Fibroblast of the aortic adventitia (primary cell): ENCODE data around the gene POFUT2. TPM values are rescaled to one million over a fixed set of nuclear protein-coding genes. Genes with fewer than 3 reads are reported as not detected.

Experiments
- DNase-seq: peaks from one replicate; pipeline ENCODE4 v3.0.0-alpha.2; 2010; ENCODE audit warnings: low read depth
- H3K4me3 ChIP-seq: 2 replicates; pipeline ENCODE4 v1.5.1; 2011; ENCODE audit warnings: low read depth, mild to moderate bottlenecking, control low read depth, low read length, moderate library complexity
- CTCF ChIP-seq: IDR thresholded peaks from 2 replicates; pipeline ENCODE4 v1.5.1; 2011; ENCODE audit warnings: mild to moderate bottlenecking, low read length, control low read depth, inconsistent platforms; ENCODE audit not compliant: insufficient read depth
- total RNA-seq: library from RNA; depleted of rRNA; stranded (reverse); fragments of >200 nt; gene quantifications from 2 replicates; pipeline ENCODE4 v1.2.3, GENCODE V29; 2012; ENCODE audit warnings: low replicate concordance

Gene POFUT2
- 23.8 and 48.6 TPM in 2 replicates for total RNA-seq

- H3K4me3 ChIP-seq = peak within 1 kb of the TSS; percentile 82
- TF ChIP-seq CTCF = no peak
- DNase-seq = peak; percentile 94
These were observed at the start of gene POFUT2 for GRCh38 chr21:45287438-45288391. TSS of gene POFUT2 (minus strand) at chr21:45287895. CDS start at chr21:45287871, 24 bp downstream.

- TF ChIP-seq CTCF = no peak
- no peak overlapping the region for H3K4me3 ChIP-seq
- no peak for DNase-seq
These were observed 49.2 kb upstream of the POFUT2 start for GRCh38 chr21:45336870-45337269.

- DNase-seq = no peak
- no peak for TF ChIP-seq CTCF
- H3K4me3 ChIP-seq = no peak overlapping the region
These were observed 48.8 kb upstream of the POFUT2 start for GRCh38 chr21:45336535-45336810.

GRCh38 chr21:45335761-45336534 is 48.3 kb upstream of the POFUT2 start:
- DNase-seq = no peak
- TF ChIP-seq CTCF = no peak
- no peak overlapping the region for H3K4me3 ChIP-seq

GRCh38 chr21:45335151-45335760 is 47.6 kb upstream of the POFUT2 start:
- TF ChIP-seq CTCF = no peak
- no peak overlapping the region for H3K4me3 ChIP-seq
- DNase-seq = no peak

- no peak for TF ChIP-seq CTCF
- no peak overlapping the region for H3K4me3 ChIP-seq
- DNase-seq = no peak
These were observed 46.9 kb upstream of the POFUT2 start for GRCh38 chr21:45334591-45335081.
